HFFc6 (cell line): ENCODE data around the gene PTPRE. TPM values are rescaled to one million over a fixed set of nuclear protein-coding genes. Genes with fewer than 3 reads are reported as not detected.

ENCODE experiments used
- DNase-seq: peaks from one replicate; pipeline ENCODE4 v3.0.0-alpha.2; 2018
- H3K27ac Mint-ChIP-seq: 2 replicates; pipeline ENCODE4 v1.8.0; 2020; ENCODE audit warnings: mild to moderate bottlenecking, mixed read lengths
- H3K27me3 Mint-ChIP-seq: 2 replicates; pipeline ENCODE4 v1.8.0; 2021; ENCODE audit warnings: mild to moderate bottlenecking, moderate library complexity, mixed read lengths; ENCODE audit not compliant: insufficient read depth
- H3K36me3 Mint-ChIP-seq: 2 replicates; pipeline ENCODE4 v1.8.0; 2021; ENCODE audit warnings: low read depth, mixed read lengths
- H3K4me1 Mint-ChIP-seq: 2 replicates; pipeline ENCODE4 v1.8.0; 2020; ENCODE audit warnings: low read depth, mixed read lengths
- H3K4me3 Mint-ChIP-seq: 2 replicates; pipeline ENCODE4 v1.8.0; 2020; ENCODE audit warnings: mild to moderate bottlenecking, moderate library complexity, mixed read lengths
- H3K9me3 Mint-ChIP-seq: 2 replicates; pipeline ENCODE4 v1.8.0; 2020; ENCODE audit warnings: mild to moderate bottlenecking, mixed read lengths
- total RNA-seq, 6 experiments: library from RNA; stranded (reverse); fragmentation: NEBNext Ultra II Directional; extraction: Animal tissue kit (Norgen Biotek cat#: 25700); gene quantifications; 2 replicates in 1 of 6; 3 replicates in 5 of 6; pipeline ENCODE4 v1.2.3, GENCODE V29; 2021
- TF ChIP-seq, protein P1 (sequence below): fragments of 200-600 bp; sonication (generic); IDR thresholded peaks from 2 replicates; pipeline ENCODE4 v1.5.0; 2021; ENCODE audit warnings: antibody characterized with exemption, mild to moderate bottlenecking

Gene PTPRE
- total RNA-seq, 6 experiments from 2014 or later, result 0.14 to 0.37 (median 0.15) TPM; not detected in 3

DNA sequence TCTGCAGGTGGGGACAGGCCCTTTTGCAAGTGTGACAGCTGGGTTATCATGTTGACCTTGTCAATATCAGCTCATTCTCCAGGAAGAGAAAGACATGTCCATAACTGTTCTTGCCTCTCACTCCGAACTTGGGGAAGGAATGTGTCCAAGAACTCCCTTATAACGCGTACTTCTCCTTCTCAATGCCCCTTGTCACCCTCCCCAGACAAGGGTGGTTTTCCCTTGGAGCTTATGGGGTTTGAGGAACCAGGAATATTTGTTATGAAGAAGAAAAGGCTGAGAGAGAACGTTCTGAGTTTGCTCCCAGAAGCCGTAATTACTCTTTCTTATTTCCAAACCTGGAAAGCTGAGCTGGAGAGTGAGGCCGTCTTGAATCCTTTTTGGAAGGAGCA is 141.9 kb downstream of the PTPRE start:
- TF ChIP-seq, protein P1, sequence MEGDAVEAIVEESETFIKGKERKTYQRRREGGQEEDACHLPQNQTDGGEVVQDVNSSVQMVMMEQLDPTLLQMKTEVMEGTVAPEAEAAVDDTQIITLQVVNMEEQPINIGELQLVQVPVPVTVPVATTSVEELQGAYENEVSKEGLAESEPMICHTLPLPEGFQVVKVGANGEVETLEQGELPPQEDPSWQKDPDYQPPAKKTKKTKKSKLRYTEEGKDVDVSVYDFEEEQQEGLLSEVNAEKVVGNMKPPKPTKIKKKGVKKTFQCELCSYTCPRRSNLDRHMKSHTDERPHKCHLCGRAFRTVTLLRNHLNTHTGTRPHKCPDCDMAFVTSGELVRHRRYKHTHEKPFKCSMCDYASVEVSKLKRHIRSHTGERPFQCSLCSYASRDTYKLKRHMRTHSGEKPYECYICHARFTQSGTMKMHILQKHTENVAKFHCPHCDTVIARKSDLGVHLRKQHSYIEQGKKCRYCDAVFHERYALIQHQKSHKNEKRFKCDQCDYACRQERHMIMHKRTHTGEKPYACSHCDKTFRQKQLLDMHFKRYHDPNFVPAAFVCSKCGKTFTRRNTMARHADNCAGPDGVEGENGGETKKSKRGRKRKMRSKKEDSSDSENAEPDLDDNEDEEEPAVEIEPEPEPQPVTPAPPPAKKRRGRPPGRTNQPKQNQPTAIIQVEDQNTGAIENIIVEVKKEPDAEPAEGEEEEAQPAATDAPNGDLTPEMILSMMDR, result no peak

DNA sequence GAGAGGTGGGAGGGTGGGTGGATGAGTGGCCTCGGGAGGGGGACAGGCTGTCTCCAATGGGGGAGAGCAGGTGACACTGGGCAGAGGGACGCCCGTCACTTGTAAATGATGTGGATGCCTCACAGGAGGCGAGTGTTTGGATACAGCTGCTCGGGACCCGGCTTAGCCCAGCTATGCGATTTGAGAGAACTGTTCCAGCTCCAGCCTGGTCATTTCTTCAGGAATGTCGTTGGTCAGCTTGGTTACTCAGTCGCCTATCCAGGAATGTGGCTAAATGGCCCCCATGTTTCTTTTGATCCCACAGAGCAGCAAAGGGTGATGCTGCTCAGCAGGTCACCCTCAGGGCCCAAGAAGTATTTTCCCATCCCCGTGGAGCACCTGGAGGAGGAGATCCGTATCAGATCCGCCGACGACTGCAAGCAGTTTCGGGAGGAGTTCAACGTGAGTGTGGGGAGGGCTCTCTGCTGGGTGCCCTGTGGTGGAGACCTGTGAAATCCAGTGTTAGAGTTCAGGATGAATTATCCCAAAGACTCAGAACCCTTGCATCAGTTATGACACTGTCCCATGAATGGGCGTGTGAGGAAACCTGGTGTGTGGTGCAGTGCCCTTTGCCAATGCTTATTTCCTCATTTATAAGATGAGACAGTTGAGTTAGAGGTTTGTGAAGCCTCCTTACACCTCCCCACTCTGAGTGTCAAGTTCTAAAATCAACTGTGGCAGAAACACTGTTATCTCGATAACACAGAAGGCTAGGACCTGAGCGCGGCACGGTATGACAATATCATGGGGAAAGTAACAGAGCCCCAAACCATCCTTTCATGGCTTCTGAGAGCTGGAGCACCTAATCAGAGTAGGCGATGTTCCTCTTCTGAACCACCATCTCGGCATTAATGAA is 142.6 kb downstream of the PTPRE start:
- DNase-seq, result no peak
- Mint-ChIP-seq H3K4me3 (no peak overlapping the region), H3K27me3 (peaks cover 16% of the 10 kb centered on the region), H3K9me3 (peaks cover 8% of the 10 kb centered on the region; the same call in 1 of the 2 replicates), H3K36me3 (no peaks in the 10 kb centered on the region), H3K27ac (no peak overlapping the region), H3K4me1 (no peaks in the 10 kb centered on the region; the same call in 1 of the 2 replicates)
- TF ChIP-seq, protein P1, result no peak

More for the DNA sequence above, 141.9 kb downstream of the PTPRE start:
- H3K27ac Mint-ChIP-seq, result no peak overlapping the region
- H3K4me1 Mint-ChIP-seq, result no peaks in the 10 kb centered on the region; the same call in 1 of the 2 replicates
- no peak overlapping the region for H3K4me3 Mint-ChIP-seq
- no peak for DNase-seq
- H3K9me3 Mint-ChIP-seq, result peaks cover 8% of the 10 kb centered on the region; the same call in 1 of the 2 replicates
- H3K36me3 Mint-ChIP-seq, result no peaks in the 10 kb centered on the region
- peaks cover 21% of the 10 kb centered on the region for H3K27me3 Mint-ChIP-seq

DNA sequence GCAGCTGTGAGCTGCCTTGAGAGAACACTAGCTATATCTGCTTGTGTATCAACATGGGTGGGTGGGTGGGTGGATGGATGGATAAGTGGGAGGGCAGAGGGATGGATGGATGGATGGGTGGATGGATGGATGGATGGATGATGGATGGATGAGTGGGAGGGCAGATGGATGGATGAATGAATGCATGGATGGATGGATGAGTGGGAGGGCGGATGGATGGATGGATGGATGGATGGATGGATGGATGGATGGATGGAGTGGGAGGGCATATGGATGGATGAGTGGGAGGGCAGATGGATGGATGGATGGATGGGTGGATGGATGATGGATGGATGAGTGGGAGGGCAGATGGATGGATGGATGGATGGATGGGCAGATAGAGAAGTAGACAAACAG is 143.2 kb downstream of the PTPRE start:
- Mint-ChIP-seq H3K9me3 (peaks cover 8% of the 10 kb centered on the region; the same call in 1 of the 2 replicates), H3K4me1 (no peaks in the 10 kb centered on the region; the same call in 1 of the 2 replicates), H3K4me3 (no peak overlapping the region), H3K36me3 (no peaks in the 10 kb centered on the region), H3K27ac (no peak overlapping the region), H3K27me3 (peaks cover 20% of the 10 kb centered on the region)
- no peak for DNase-seq
- TF ChIP-seq, protein P1, result no peak

DNA sequence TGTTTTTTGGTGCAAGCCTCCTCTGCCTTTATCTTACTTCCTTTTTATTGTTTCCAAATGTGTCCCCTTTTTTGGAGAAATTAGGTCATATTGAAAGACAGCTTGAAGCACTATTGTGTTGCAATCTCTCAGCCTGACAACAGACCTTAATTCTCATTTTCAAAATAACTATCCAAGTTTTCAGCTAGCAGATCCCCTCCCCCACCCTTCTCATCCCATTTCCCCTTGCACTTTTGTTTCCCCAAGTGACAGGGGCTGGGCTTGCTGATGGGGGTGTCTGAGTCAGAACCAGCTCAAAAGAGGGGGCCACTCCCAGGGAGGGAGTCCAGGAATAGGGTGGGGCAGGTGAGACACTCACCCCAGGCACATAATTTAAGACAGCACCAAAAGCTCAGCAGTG is 144.0 kb downstream of the PTPRE start:
- no peak overlapping the region for H3K4me3 Mint-ChIP-seq
- no peak overlapping the region for H3K27ac Mint-ChIP-seq
- peaks cover 8% of the 10 kb centered on the region; the same call in 1 of the 2 replicates for H3K9me3 Mint-ChIP-seq

DNA sequence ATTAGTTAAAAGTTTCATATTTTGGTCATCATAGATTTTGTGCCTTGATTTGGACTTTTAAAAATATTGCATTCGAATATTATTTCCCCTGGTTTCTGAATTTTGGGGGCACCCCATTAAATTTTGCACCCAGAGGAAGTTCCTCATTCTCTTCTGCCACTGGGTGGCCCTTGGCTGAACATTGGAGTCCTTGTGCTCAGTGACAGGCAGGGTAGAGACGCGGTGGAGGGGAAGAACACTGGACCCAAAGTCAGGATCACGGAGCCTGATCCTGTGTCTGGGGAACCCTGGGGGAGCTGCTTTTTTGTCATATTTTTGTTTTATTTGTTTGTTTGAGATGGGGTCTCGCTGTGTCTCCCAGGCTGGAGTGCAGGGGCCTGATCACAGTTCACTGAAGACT is 144.6 kb downstream of the PTPRE start:
- Mint-ChIP-seq H3K9me3 (peaks cover 8% of the 10 kb centered on the region; the same call in 1 of the 2 replicates), H3K27ac (no peak overlapping the region), H3K27me3 (peaks cover 23% of the 10 kb centered on the region), H3K36me3 (no peaks in the 10 kb centered on the region), H3K4me1 (no peaks in the 10 kb centered on the region; the same call in 1 of the 2 replicates), H3K4me3 (no peak overlapping the region)
- TF ChIP-seq, protein P1, result no peak
- no peak for DNase-seq

More for the DNA sequence above, 144.0 kb downstream of the PTPRE start:
- H3K27me3 Mint-ChIP-seq, result peaks cover 23% of the 10 kb centered on the region
- no peak for DNase-seq
- TF ChIP-seq, protein P1, result no peak
- no peaks in the 10 kb centered on the region; the same call in 1 of the 2 replicates for H3K4me1 Mint-ChIP-seq
- H3K36me3 Mint-ChIP-seq, result no peaks in the 10 kb centered on the region
